Measurements from ENCODE around the gene FBLN5. TPM values are rescaled to one million over a fixed set of nuclear protein-coding genes. Genes with fewer than 3 reads are reported as not detected.

Gene FBLN5, protein sequence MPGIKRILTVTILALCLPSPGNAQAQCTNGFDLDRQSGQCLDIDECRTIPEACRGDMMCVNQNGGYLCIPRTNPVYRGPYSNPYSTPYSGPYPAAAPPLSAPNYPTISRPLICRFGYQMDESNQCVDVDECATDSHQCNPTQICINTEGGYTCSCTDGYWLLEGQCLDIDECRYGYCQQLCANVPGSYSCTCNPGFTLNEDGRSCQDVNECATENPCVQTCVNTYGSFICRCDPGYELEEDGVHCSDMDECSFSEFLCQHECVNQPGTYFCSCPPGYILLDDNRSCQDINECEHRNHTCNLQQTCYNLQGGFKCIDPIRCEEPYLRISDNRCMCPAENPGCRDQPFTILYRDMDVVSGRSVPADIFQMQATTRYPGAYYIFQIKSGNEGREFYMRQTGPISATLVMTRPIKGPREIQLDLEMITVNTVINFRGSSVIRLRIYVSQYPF
- 0.87 and 1.8 TPM in 2 replicates for total RNA-seq

DNA sequence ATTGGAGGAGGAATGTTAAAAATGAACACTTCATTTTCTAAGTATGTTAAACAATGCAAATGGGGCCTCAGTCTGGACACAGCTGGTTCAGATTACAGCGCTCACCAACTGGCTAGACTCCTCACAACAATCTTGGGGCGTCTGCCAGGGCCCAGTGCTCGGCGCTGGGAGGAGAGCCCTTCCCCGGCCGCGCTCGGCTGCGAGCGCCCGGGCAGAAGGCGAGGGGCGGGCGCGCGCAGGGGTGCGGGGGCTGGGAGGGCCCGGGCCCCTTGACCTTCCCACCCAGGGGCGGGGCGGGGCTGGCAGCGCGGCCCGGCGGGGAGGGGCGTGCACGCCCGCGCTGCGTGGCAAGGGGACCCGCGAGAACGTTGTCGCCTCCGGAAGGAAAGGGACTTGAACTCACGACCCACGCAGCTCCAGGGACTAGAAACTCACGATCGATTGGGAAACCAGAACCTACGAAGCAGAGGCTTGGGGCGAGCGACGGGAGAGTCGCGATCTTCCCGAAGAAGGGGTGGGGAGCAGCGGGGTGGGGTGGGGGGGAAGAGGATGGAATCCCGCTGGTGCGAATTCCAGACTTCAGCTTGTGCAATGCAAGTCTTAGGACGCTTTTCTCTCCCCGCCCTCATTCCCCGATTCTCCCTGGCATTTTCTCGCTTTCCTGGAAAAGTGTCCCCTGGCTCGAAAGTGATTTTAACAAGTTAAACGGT lies at the start of gene FBLN5:
TSS of gene FBLN5 (minus strand) at position 220 of the 710 bp plus-strand sequence. CDS start 465 bp downstream, outside the sequence.
- peak in 1 of 2 donors; percentile 20 for DNase-seq (ENCODE audit: low read depth in 2 of 2)

DNA sequence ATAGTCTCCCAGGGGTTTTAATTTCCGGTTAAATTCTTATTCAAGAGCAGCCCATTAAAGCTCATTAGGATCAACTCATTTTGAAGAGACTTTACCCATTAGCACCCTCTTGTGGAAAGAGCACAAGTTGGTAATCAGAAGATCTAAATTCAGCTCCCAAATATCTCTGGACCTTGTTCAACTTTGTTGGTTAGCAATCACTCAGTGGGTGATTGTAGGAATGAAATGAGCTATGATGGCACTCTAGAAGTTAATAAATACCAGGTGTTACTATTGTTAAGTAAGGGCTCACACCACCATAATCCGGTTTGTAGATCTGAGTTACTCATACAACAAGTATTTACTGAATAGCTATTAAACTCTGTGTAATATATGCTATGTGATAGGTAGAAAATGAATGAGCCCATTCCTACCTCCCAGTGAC lies 49.5 kb upstream of the FBLN5 start:
- DNase-seq (ENCODE audit: low read depth in 2 of 2), result peak; percentile 64 to 75

DNA sequence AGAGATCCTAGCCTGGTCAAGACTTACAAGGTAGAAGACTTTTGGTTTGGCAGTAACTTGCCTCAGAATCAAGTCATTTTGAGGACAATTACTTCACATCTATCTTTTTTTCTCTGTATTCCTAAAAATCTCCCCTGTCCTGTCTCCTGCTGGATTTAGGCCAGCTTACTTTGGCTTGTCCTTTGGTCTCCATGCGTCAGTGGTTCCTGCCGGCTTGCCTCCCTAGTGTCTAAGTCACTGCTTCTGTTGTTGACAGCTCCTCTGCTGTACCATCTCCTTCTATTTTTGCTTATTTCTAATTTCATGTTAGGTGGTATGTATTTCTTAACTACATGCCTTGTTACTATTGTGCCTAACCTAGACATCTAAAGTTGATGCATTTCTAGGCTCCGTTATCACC lies 39.7 kb upstream of the FBLN5 start:
- peak; percentile 13 to 37 for DNase-seq (ENCODE audit: low read depth in 2 of 2)

DNA sequence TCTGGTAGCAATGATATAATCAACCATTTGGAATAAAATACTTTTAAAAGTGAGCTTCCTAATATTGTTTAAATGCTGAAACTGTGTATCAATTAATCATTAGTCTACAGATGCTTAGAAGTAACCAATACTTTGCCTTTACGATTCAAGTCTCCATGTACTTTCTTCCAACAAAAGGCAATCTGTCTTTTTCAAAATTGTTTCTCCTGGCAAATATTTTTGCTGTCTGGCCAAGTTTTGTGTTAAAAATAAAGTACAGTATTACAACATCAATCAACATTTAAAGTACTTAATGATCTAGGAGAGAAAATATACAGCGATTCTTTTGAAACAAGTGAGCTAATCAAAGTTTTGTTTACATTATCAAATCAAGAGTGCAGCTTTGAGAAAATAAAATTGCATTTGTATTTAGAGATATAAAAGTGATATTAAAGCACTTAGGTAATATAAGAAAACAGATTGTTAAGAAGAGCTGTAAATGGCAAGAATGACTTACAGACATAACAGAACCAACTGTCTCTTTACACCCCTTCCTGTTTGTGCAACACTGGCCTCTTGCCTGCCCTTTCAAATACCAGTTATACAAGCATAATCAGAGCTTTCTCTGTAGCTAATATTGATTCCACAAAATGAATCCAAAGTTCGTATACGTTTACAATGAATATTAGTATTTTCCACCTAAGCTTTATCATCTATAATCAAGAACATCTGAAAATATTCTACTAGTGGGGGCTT lies 38.2 kb upstream of the FBLN5 start:
- peak; percentile 39 to 59 for DNase-seq (ENCODE audit: low read depth in 2 of 2)

DNA sequence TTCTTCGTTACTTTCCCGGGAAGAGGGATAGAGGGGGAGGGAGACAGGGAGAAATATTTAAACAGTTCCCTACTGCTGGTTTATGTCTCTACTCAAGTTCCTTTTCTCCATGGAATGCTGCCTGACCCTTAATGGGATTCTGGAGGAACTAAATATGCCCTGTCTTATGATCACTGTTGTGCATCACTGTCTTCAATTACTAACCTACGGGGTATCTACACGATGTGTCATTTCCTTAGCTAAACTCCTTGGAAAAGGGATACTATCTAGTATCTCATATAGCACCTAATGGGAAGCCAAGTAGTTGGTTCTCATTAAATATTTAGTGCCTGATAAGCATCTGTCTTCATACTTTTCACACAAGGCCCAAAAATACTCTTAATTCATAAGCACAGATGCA lies 37.5 kb upstream of the FBLN5 start:
- DNase-seq (ENCODE audit: low read depth in 2 of 2), result peak in 1 of 2 donors; percentile 78

DNA sequence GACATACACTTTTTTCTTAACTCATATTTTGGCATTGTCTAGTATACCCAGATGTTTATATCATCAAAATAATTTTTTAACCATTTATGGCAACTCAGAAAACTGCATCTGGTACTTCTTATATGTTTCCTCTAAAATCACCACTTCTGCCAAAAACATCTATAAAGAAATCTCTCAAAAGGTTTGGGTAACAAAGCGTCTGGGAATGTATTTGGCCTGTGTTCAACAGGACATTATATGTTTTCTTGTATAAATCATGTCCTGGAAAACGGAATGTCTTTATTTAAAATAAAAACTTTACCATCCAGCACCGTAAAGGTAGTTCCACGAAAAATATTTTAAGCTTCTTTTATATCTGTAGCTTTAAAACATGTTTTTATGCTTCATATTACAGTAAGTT lies 36.1 kb upstream of the FBLN5 start:
- DNase-seq (ENCODE audit: low read depth in 2 of 2), result peak in 1 of 2 donors; percentile 34

DNA sequence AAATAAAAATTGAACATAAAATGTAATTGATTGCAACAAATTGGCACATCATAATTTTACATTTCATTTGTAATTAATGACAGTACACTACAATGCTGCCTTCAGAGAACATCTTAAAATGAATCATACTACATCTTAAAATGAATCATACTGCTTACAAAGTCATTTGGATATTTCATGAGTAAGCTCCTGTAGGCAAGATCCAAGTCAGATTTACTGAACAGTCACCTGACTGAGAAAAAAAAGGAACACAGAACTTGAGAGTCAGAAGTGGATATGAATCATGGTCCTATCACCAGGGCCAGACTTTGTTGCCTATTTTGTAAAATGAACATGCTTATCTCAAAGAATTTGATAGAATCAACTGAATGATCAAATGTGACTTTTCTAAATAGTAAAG lies 32.7 kb upstream of the FBLN5 start:
- peak in 1 of 2 donors; percentile 95 for DNase-seq (ENCODE audit: low read depth in 2 of 2)

DNA sequence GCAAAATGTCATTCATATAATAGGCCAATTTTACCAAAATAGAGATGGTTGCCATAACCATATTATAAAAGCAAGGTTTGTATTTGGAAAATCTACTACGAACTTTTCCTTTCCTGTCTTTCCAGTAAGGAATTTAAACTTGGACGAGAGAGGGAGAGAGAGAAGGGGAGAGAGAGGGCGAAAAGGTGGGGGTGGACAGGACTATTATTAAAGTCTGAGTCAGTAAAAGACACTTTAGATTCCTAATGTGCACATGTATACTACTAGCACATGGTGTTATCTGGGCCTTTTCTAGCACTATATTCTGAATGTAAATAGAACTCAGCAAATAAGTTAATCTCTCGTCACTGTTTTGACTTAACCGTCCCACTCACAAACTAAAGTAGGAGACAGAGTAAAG lies 30.4 kb upstream of the FBLN5 start:
- DNase-seq (ENCODE audit: low read depth in 2 of 2), result no peak

DNA sequence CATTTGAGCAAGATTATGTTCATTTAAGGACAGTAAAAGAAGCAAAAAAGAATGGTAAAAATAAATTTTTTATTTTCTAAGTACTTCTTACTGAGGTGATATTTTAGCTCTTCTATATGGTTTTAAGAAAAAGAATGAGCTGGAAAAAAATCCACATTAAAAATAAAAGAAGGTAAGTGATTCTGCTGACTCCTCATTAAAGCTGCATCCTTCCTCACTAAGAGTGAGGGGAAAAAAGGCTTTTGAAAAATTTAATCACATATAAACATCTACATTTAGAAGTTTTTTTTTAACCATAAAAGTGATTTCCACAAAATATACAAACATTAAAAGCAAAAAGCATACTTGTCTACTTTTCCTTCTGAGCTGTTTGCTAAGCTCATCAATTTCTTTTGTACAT lies 28.3 kb upstream of the FBLN5 start:
- no peak for DNase-seq (ENCODE audit: low read depth in 2 of 2)

DNA sequence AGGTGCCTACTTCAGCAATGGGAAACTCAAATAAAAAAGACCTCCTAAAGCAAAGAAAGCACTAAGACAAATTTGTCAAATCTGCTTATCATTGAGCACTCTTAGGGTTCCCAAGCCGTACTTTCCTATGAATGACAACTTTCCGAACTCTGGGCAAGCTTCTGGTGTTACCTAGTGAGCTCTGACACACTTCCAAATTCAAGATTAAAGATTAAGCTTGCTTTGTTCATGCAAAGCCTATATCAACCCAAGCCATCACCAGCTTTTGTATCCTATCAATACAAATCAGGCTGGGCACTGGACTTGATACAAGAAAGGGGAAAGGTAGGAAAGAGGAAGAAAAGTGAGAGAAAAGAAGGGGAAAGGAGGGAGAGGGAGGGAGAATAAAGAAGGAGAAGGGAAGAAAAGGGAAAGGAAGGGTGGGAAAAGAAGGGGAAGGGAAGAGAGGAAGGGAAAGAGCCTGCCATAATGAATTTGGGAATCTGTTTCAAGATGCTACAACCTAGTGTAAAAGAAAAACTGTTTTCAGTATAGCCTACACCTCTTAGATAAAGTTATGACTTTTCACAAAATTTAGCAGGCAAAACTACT lies 23.8 kb upstream of the FBLN5 start:
- DNase-seq (ENCODE audit: low read depth in 2 of 2), result no peak

DNA sequence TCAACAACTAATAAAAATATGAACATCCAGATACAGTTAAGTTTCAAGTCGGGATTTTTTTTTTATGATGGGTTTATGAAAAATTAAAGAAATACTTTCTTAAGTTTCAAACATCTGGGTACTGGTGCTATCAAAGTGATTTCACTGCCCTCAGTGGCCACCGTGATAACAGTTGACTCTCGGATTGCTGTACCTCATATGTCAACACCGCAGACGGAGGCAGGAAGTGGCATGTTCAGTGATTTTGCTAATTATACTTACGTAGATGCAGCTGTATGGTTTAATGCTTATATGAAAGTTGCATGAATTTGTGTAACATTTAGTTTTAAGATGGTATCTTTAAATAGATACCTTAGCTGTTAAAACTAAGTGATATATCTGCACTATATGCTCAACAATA lies 20.8 kb upstream of the FBLN5 start:
- DNase-seq (ENCODE audit: low read depth in 2 of 2), result no peak

DNA sequence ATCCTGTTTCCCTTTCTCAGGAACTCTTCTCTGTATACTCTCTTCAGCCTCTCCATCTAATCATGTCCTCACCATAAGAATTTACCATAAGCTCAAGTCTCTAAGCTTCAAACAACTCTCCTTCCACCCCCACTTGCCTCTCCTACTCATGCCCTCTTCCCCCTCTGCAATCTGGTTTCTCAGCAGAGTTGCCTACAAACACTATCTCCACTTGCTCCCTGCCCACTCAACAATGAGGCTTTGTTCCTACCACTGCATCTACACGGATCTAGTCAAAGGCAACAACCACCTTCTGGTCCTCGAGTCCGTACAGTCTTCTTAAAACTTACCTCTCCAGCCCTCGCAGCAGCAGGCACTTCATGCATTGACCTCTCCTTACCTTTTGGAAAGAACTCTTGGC lies 17.2 kb upstream of the FBLN5 start:
- DNase-seq (ENCODE audit: low read depth in 2 of 2), result no peak

DNA sequence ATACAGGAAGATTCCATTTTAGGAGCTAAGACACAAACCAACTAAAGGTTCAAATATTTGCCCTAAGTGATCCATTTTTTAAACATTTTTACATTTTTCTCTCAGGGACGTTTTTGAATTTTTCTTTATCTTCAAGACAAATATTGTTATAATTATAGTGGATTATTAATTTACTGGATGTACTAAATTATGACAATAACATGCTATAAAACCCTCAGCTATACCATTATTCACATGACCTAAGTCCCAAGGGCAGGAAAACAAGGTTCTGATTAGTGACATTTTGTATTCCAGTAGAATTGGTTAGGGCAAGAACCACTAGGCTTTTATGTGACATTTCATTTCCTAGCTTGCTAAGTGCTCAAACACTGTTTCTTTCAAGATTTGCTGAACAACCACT lies 16.5 kb upstream of the FBLN5 start:
- DNase-seq (ENCODE audit: low read depth in 2 of 2), result no peak

DNA sequence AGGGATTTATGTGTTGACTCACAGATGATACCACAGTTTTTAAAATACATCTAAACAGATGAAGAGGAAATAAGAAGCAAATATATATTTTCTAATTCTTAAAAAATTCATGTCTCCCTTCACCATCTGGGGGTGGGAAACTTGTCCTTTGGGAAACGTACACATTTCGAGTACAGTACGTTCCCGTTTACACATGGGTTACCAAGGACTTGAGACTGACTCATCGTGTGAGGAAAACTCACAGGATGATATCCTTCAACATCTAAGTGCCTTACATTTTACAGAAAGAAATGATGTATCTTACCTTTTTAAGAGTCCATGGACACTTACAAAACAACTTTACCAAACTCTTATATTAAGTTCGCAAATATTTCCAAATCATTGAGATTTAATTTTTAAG lies 16.0 kb upstream of the FBLN5 start:
- peak in 1 of 2 donors; percentile 35 for DNase-seq (ENCODE audit: low read depth in 2 of 2)

DNA sequence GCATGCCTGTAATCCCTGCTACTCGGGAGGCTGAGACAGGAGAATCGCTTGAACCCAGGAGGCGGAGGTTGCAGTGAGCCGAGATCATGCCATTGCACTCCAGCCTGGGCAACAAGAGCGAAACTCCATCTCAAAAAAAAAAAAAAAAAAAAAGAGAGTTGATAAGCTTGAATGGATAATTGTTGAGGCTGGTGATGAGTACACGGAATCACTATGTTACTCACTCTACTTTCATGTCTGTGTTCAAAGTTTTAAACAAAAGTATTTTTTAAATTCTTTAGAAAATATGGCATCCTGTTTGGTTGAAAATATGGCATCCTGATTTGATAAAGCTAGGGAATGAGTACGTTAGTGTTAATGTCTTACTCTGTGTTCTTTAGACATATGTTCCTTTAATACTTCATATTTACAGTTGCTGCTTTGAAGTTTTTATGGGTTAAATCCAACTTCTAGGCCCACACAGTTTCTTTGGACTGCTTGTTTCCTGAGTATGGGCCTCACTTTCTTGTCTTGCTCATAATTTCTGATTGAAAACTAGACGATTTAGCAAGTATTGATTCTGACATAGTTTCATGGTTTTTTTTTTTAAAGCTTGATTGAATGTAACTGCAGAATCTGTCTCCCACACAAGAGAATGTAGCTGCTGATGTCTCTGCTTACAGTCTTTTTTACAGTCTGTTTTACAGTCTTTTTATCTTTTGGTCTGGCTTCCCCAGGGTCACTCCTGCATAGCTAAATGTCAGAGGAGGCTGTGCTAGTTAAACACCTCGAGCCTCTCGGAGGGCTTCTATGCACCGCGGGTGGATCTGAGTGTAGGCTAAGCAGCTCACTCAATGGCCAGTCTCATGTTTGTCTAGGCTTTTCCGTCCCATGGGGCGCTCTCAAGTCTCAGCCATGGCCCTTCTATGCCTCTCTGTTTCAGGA lies 14.1 kb upstream of the FBLN5 start:
- DNase-seq (ENCODE audit: low read depth in 2 of 2), result no peak

DNA sequence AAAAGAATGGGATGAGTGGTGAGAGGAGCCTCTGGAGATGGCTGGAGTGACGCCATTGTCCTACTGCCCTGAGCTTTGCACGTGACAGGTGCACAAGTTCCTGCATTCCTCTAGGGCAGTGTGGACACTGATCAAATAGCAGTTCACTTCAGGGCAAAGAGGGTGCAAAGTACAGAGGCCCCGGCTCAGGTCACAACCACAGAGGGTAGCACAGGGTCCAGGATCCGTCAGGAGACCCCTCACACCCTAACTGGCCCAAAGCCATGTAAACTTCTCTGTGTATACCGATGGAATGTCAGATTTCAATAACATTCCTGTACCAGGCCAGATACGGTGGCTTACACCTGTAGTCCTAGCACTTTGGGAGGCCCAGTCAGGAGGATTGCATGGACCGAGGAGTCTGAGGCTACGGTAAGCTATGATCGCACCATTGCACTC lies 10.4 kb upstream of the FBLN5 start:
- DNase-seq (ENCODE audit: low read depth in 2 of 2), result no peak

DNA sequence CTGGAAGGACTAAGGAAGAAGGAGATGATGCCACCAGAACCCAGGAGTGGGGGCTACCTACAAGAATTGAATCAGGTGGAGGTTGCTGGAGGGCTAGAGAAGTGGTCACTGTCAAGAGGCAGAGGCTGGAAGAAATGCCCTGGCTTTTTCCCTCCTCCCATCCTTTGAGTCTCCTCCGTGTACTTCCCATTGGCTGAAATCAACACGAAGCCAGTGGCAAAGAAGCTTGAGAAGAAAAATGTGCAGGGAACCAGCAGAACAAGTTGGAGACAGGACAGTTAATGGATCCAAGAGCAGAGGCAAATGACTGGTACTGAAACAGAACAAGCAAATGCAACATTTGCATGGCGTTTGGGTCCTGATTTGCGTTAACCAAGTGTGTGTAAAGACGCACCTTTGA lies 9.1 kb upstream of the FBLN5 start:
- DNase-seq (ENCODE audit: low read depth in 2 of 2), result no peak

DNA sequence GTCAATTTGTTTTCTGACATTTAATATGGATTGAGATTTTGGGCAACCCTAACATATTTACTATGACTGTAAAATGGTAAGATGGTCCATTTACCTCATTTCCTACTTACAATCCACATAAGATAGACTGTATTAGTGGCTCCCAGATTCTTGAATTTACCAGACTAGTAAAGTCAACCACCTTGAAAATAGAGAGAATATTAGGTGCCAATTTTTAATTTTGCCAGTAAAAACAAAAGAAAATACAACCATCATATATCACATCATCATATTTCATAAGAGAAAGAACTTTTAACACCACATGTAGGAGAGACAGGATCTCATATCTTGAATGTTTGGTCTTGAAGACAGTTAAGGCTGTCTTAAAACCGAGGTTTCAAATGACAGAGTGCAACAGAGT lies 7.7 kb upstream of the FBLN5 start:
- no peak for DNase-seq (ENCODE audit: low read depth in 2 of 2)

DNA sequence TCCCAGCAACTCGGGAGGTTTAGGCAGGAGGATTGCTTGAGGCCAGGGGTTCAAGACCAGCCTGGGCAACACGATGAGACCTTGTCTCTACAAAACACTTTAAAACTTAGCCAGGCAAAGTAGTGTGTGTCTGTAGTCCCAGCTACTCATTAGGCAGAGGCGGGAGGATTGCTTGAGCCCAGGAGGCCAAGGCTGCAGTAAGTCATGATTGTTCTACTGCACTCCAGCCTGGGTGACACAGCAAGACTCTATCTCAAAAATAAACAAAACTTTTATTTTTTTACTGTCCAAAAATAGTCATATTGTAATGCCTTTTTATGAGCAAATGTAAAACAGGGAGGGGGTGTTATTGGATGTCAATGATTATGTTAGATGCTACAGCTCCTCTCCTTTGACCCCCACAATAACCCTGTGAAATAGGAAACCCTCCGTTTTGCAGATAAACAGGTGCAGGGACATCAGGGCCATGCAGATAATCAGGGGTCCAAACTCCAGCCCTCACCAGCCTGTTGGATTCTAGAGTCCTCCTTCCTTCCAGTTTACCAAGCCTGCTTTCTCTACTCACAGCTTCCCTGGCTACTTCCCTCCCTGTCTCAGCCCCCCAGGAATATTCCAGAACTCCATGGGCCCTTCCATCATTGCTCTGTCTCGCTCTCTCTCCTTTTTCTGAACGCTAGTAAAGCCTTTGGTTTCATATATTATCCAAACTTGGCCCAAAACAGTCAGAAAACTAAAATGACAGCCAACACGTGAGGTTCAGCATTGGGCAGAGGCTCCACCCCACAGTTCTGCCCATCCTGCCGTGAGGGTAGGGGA lies 5.9 kb upstream of the FBLN5 start:
- no peak for DNase-seq (ENCODE audit: low read depth in 2 of 2)

All from lung microvascular endothelial cell (primary cell).